ENCODE measurements around the gene SARS2.
A peak's percentile ranks its signal among the peaks of the same experiment; 100 is the strongest.
"Not testable (repeated sequence)": the region's sequence is repeated elsewhere in the genome, so short reads cannot be mapped to it uniquely, and the experiment has no call there.

Gene SARS2

GRCh38 chr19:38929929-38930775 is at the start of gene SARS2:
Gene SARS2 (minus strand): TSS chr19:38930763. CDS start chr19:38930736, 27 bp downstream.
- DNase-seq: peak; percentile 73

GRCh38 chr19:38979812-38980211 is 49.2 kb upstream of the SARS2 start:
- DNase-seq: no peak

- no peak for DNase-seq
Measured at GRCh38 chr19:38978326-38978689, 47.7 kb upstream of the SARS2 start.

GRCh38 chr19:38977445-38978325 is 47.1 kb upstream of the SARS2 start:
- no peak for DNase-seq

- DNase-seq: no peak
Measured at GRCh38 chr19:38975861-38976271, 45.3 kb upstream of the SARS2 start.

GRCh38 chr19:38975214-38975860 is 44.8 kb upstream of the SARS2 start, which contains the start of gene FBXO17:
Gene FBXO17 (minus strand): TSS chr19:38975742. CDS start chr19:38950319, 25,423 bp downstream.
- no peak for DNase-seq

- DNase-seq: no peak
Measured at GRCh38 chr19:38974624-38975213, 44.2 kb upstream of the SARS2 start.

- DNase-seq: no peak
Measured at GRCh38 chr19:38971672-38972071, 41.1 kb upstream of the SARS2 start.

- DNase-seq: no peak
Measured at GRCh38 chr19:38970664-38971532, 40.3 kb upstream of the SARS2 start.

- not testable (repeated sequence) for DNase-seq
Measured at GRCh38 chr19:38966149-38966548, 35.6 kb upstream of the SARS2 start.

- DNase-seq: no peak
Measured at GRCh38 chr19:38964738-38965137, 34.2 kb upstream of the SARS2 start.

- no peak for DNase-seq
Measured at GRCh38 chr19:38959618-38960017, 29.1 kb upstream of the SARS2 start.

GRCh38 chr19:38958301-38958700 is 27.7 kb upstream of the SARS2 start:
- no peak for DNase-seq

GRCh38 chr19:38956264-38956663 is 25.7 kb upstream of the SARS2 start:
- no peak for DNase-seq

- no peak for DNase-seq
Measured at GRCh38 chr19:38953677-38954076, 23.1 kb upstream of the SARS2 start.

- DNase-seq: no peak
Measured at GRCh38 chr19:38952395-38953165, 22.0 kb upstream of the SARS2 start.

GRCh38 chr19:38951187-38951586 is 20.6 kb upstream of the SARS2 start:
- no peak for DNase-seq

GRCh38 chr19:38949580-38950367 is 19.2 kb upstream of the SARS2 start:
- peak; percentile 9 for DNase-seq

- no peak for DNase-seq
Measured at GRCh38 chr19:38946229-38947010, 15.9 kb upstream of the SARS2 start.

Measured in NCI-H187 treated with DMSO at 0.1 percent for 48 hours (cell line).